ENCODE data around the gene KIAA1586. TPM values are rescaled to one million over a fixed set of nuclear protein-coding genes. Genes with fewer than 3 reads are reported as not detected.

Gene KIAA1586
- total RNA-seq, 1 experiment from 2014 or later, result 8.6 TPM

GRCh38 chr6:57024775-57025174 lies 21.7 kb upstream of the KIAA1586 start:
- no TSS peak for BruUV-seq (replicated peaks)
- DNase-seq, result no peak
- H2AFZ ChIP-seq, result no peak overlapping the region
- no peak overlapping the region for H3K27ac ChIP-seq
- POLR2A ChIA-PET (ENCODE audit: unreplicated experiment), result no interaction called here
- intact Hi-C loops (cut with micrococcal nuclease; ENCODE audit: unreplicated experiment), result loop anchor here (5.0 to 10.0 kb wide), 2 partner anchors 67 to 390 kb away; partner anchors contain the start of gene BEND6
- H3F3A ChIP-seq (ENCODE audit: insufficient read depth, low read depth), result peaks cover 6% of the 10 kb centered on the region; the same call in 1 of the 2 replicates
- no peak overlapping the region for H3K4me2 ChIP-seq
- peaks cover 6% of the 10 kb centered on the region; the same call in 1 of the 2 replicates for H3K9me3 ChIP-seq (ENCODE audit: insufficient read depth, low read depth)
- no peaks in the 10 kb centered on the region for H3K79me2 ChIP-seq (ENCODE audit: low read depth)
- no peaks in the 10 kb centered on the region for H3K27me3 ChIP-seq (ENCODE audit: insufficient read depth, low read depth)
- no peak overlapping the region for H3K4me3 ChIP-seq
- no peaks in the 10 kb centered on the region for H3K36me3 ChIP-seq (ENCODE audit: low read depth)
- peaks cover 21% of the 10 kb centered on the region for H3K4me1 ChIP-seq (replicated peaks; ENCODE audit: insufficient read depth)
- CTCF ChIA-PET, result interaction anchor here (0.7 kb wide), 1 partner anchor 117 kb away, joined by 3 read pairs; no protein-coding TSS in a partner anchor
- TF ChIP-seq CTCF (conservative IDR thresholded peaks at IDR 0.05) (no peak), EZH2 (IDR thresholded peaks at IDR 0.05; ENCODE audit: low read depth) (no peak)
- H4K20me1 ChIP-seq (ENCODE audit: insufficient read depth), result no peaks in the 10 kb centered on the region
- no peaks in the 10 kb centered on the region for H3K9me2 ChIP-seq (ENCODE audit: insufficient read depth)

- TF ChIP-seq CTCF (conservative IDR thresholded peaks at IDR 0.05), result no peak
- CTCF ChIA-PET, result no interaction called here
- Histone ChIP-seq H3K4me3 (no peak overlapping the region), H3K9me2 (ENCODE audit: insufficient read depth) (no peaks in the 10 kb centered on the region), H3K27me3 (ENCODE audit: insufficient read depth, low read depth) (no peaks in the 10 kb centered on the region), H3K79me2 (ENCODE audit: low read depth) (no peaks in the 10 kb centered on the region), H3K27ac (no peak overlapping the region), H3K9me3 (ENCODE audit: insufficient read depth, low read depth) (peaks cover 6% of the 10 kb centered on the region; the same call in 1 of the 2 replicates), H3K4me2 (no peak overlapping the region), H3F3A (ENCODE audit: insufficient read depth, low read depth) (peaks cover 6% of the 10 kb centered on the region; the same call in 1 of the 2 replicates), H2AFZ (no peak overlapping the region), H4K20me1 (ENCODE audit: insufficient read depth) (no peaks in the 10 kb centered on the region), H3K36me3 (ENCODE audit: low read depth) (no peaks in the 10 kb centered on the region), H3K4me1 (replicated peaks; ENCODE audit: insufficient read depth) (peaks cover 24% of the 10 kb centered on the region)
- DNase-seq, result no peak
- no TSS peak for BruUV-seq (replicated peaks)
- intact Hi-C loops (cut with micrococcal nuclease; ENCODE audit: unreplicated experiment), result loop anchor here (10.0 kb wide), 1 partner anchor 391 kb away; no protein-coding TSS in a partner anchor
- POLR2A ChIA-PET (ENCODE audit: unreplicated experiment), result no interaction called here
Observed at GRCh38 chr6:57026001-57026400, 20.5 kb upstream of the KIAA1586 start.

GRCh38 chr6:57027301-57027700 lies 19.2 kb upstream of the KIAA1586 start:
- Histone ChIP-seq H2AFZ (no peak overlapping the region), H3F3A (ENCODE audit: insufficient read depth, low read depth) (peaks cover 6% of the 10 kb centered on the region; the same call in 1 of the 2 replicates), H3K4me2 (no peak overlapping the region), H3K9me3 (ENCODE audit: insufficient read depth, low read depth) (peaks cover 6% of the 10 kb centered on the region; the same call in 1 of the 2 replicates), H4K20me1 (ENCODE audit: insufficient read depth) (no peaks in the 10 kb centered on the region), H3K4me3 (no peak overlapping the region), H3K27me3 (ENCODE audit: insufficient read depth, low read depth) (no peaks in the 10 kb centered on the region), H3K4me1 (replicated peaks; ENCODE audit: insufficient read depth) (peaks cover 24% of the 10 kb centered on the region), H3K36me3 (ENCODE audit: low read depth) (no peaks in the 10 kb centered on the region), H3K79me2 (ENCODE audit: low read depth) (no peaks in the 10 kb centered on the region), H3K9me2 (ENCODE audit: insufficient read depth) (no peaks in the 10 kb centered on the region), H3K27ac (no peak overlapping the region)
- ChIA-PET CTCF (no interaction called here), POLR2A (ENCODE audit: unreplicated experiment) (no interaction called here)
- DNase-seq, result no peak
- no peak for TF ChIP-seq CTCF (conservative IDR thresholded peaks at IDR 0.05)
- no peak for TF ChIP-seq EZH2 (IDR thresholded peaks at IDR 0.05; ENCODE audit: low read depth)
- no TSS peak for BruUV-seq (replicated peaks)
- intact Hi-C loops (cut with micrococcal nuclease; ENCODE audit: unreplicated experiment), result loop anchor here (10.0 kb wide), 1 partner anchor 392 kb away; no protein-coding TSS in a partner anchor
